Neutrophil (primary cell): ENCODE results near the gene CDKAL1.

Source experiments
- H3K27ac ChIP-seq: fragments of 200-600 bp; sonication (generic); 2 replicates; pipeline ENCODE4 v1.5.1; 2016; ENCODE audit warnings: mild to moderate bottlenecking, moderate library complexity
- H3K27me3 ChIP-seq: fragments of 200-600 bp; sonication (generic); 2 replicates; pipeline ENCODE4 v1.6.0; 2016; ENCODE audit warnings: mild to moderate bottlenecking
- H3K36me3 ChIP-seq: fragments of 200-600 bp; sonication (generic); 2 replicates; pipeline ENCODE4 v1.5.1; 2017
- H3K4me1 ChIP-seq, 2 experiments: fragments of 200-600 bp in 1 of 2; sonication (generic) in 1 of 2; 1 replicate in 1 of 2; 2 replicates in 1 of 2; pipeline versions ENCODE4 v1.5.1 to v1.6.1; 2013 to 2016; ENCODE audit warnings: low read depth in 1 of 2, low read length in 1 of 2, mild to moderate bottlenecking in 1 of 2, moderate library complexity in 1 of 2; ENCODE audit not compliant: control insufficient read depth in 1 of 2, insufficient read depth in 1 of 2
- H3K4me3 ChIP-seq, 2 experiments: fragments of 200-600 bp in 1 of 2; sonication (generic) in 1 of 2; 1 replicate in 1 of 2; 2 replicates in 1 of 2; pipeline ENCODE4 v1.5.1; 2013 to 2016; ENCODE audit warnings: low read depth in 1 of 2, low read length in 1 of 2, mild to moderate bottlenecking in 1 of 2, moderate library complexity in 1 of 2
- H3K9me3 ChIP-seq: fragments of 200-600 bp; sonication (generic); 2 replicates; pipeline ENCODE4 v1.5.1; 2016
- CTCF ChIP-seq: fragments of 200-600 bp; sonication (generic); IDR thresholded peaks from 2 replicates; pipeline ENCODE4 v1.5.1; 2016; ENCODE audit warnings: antibody characterized with exemption

The CDKAL1 gene

GRCh38 chr6:20599302-20600051, 65.2 kb downstream of the CDKAL1 start:
- TF ChIP-seq CTCF = no peak
- Histone ChIP-seq H3K27ac (no peak overlapping the region), H3K4me3 (no peak overlapping the region), H3K36me3 (peaks cover 7% of the 10 kb centered on the region), H3K27me3 (no peaks in the 10 kb centered on the region), H3K4me1 (no peaks in the 10 kb centered on the region), H3K9me3 (no peaks in the 10 kb centered on the region)

- peaks cover 6% of the 10 kb centered on the region for H3K36me3 ChIP-seq
- H3K4me1 ChIP-seq = no peaks in the 10 kb centered on the region
- no peaks in the 10 kb centered on the region for H3K9me3 ChIP-seq
- no peaks in the 10 kb centered on the region for H3K27me3 ChIP-seq
- H3K27ac ChIP-seq = no peak overlapping the region
- no peak for TF ChIP-seq CTCF
- no peak overlapping the region for H3K4me3 ChIP-seq
These were observed 66.6 kb downstream of the CDKAL1 start for GRCh38 chr6:20600831-20601230.

GRCh38 chr6:20604159-20604558, 69.9 kb downstream of the CDKAL1 start:
- no peaks in the 10 kb centered on the region for H3K4me1 ChIP-seq
- TF ChIP-seq CTCF = no peak

GRCh38 chr6:20605061-20605460, 70.8 kb downstream of the CDKAL1 start:
- TF ChIP-seq CTCF = no peak
- H3K9me3 ChIP-seq = no peaks in the 10 kb centered on the region
- H3K27me3 ChIP-seq = no peaks in the 10 kb centered on the region
- H3K4me3 ChIP-seq = no peak overlapping the region
- no peaks in the 10 kb centered on the region for H3K4me1 ChIP-seq
- no peak overlapping the region for H3K27ac ChIP-seq
- H3K36me3 ChIP-seq = no peaks in the 10 kb centered on the region

More at GRCh38 chr6:20604159-20604558, 69.9 kb downstream of the CDKAL1 start:
- Histone ChIP-seq H3K9me3 (no peaks in the 10 kb centered on the region), H3K36me3 (no peaks in the 10 kb centered on the region), H3K4me3 (no peak overlapping the region), H3K27me3 (no peaks in the 10 kb centered on the region), H3K27ac (no peak overlapping the region)

- no peak overlapping the region for H3K4me3 ChIP-seq
- H3K36me3 ChIP-seq = no peaks in the 10 kb centered on the region
- no peaks in the 10 kb centered on the region for H3K4me1 ChIP-seq
- H3K27me3 ChIP-seq = no peaks in the 10 kb centered on the region
- TF ChIP-seq CTCF = no peak
- H3K9me3 ChIP-seq = no peaks in the 10 kb centered on the region
- no peak overlapping the region for H3K27ac ChIP-seq
These were observed 71.3 kb downstream of the CDKAL1 start for GRCh38 chr6:20605581-20605980.
